SU-DHL-6 (cell line): ENCODE data around the gene DMD.

ENCODE experiments used
- CTCF ChIP-seq: fragments of 200-600 bp; sonication (generic); IDR thresholded peaks from one replicate; pipeline ENCODE4 v1.5.1; 2017; ENCODE audit warnings: antibody characterized with exemption, mild to moderate bottlenecking, low read length, moderate library complexity; ENCODE audit not compliant: insufficient read depth, poor library complexity, severe bottlenecking
- EZH2phosphoT487 ChIP-seq: fragments of 200-600 bp; sonication (generic), shearing (Covaris generic); conservative IDR thresholded peaks from 2 replicates; pipeline ENCODE4 v1.6.1; 2018; ENCODE audit warnings: mild to moderate bottlenecking, antibody characterized with exemption, low read length, moderate library complexity, mixed read lengths

- TF ChIP-seq CTCF (no peak), EZH2phosphoT487 (no peak)
Observed at GRCh38 chrX:31132821-31133241, 2078.5 kb downstream of the DMD start.
